T-helper 17 cell (primary cell): Measurements from ENCODE around the gene CHODL. TPM values are rescaled to one million over a fixed set of nuclear protein-coding genes. Genes with fewer than 3 reads are reported as not detected.

ENCODE experiments used
- total RNA-seq, 4 donors: library from RNA in 2 of 4; stranded (reverse) in 2 of 4; gene quantifications; one replicate each; pipeline ENCODE4 v1.2.3 and lab custom pipeline; 2022 to 2026

Gene CHODL
- total RNA-seq, 2 donors from 2014 or later, result 0.60 TPM; not detected in 1

Other genes starting within 250 kb of the CHODL start
- gene TMPRSS15, start 159.0 kb downstream of the CHODL start, total RNA-seq, result not detected